OCI-LY7 (cell line): ENCODE measurements around the gene CACNA2D2. TPM values are rescaled to one million over a fixed set of nuclear protein-coding genes. Genes with fewer than 3 reads are reported as not detected.

Experiments
- BruUV-seq: library from RNA; stranded (reverse); fragments of 400-500 nt; replicated peaks from 2 replicates; lab custom pipeline; 2021; lab: Mats Ljungman, UMichigan
- CTCF ChIA-PET: fragments of 300-600 bp; sonication (Branson Sonifier 250); formaldehyde crosslinking; loops from one replicate; lab custom pipeline; 2022; ENCODE audit warnings: antibody characterized with exemption; ENCODE audit not compliant: unreplicated experiment; lab: Charles Lee
- POLR2A ChIA-PET: fragments of 300-600 bp; sonication (Branson Sonifier 250); formaldehyde crosslinking; loops from one replicate; lab custom pipeline; 2022; ENCODE audit warnings: antibody characterized with exemption; lab: Charles Lee
- DNase-seq: peaks from one replicate; pipeline ENCODE4 v3.0.0-alpha.2; 2015; ENCODE audit warnings: low spot score
- H2AFZ ChIP-seq: fragments of 200-600 bp; sonication (generic), shearing (Covaris generic); 2 replicates; pipeline ENCODE4 v1.6.1; 2014; ENCODE audit warnings: mild to moderate bottlenecking, antibody characterized with exemption, low read length, moderate library complexity
- H3K27ac ChIP-seq: fragments of 200-600 bp; sonication (generic); 2 replicates; pipeline ENCODE4 v1.5.1; 2014; ENCODE audit warnings: mixed run types, low read depth, mild to moderate bottlenecking, moderate library complexity, low read length, inconsistent platforms; ENCODE audit not compliant: poor library complexity, severe bottlenecking
- H3K36me3 ChIP-seq: fragments of 200-600 bp; sonication (generic); 2 replicates; pipeline ENCODE4 v1.6.1; 2014; ENCODE audit warnings: mild to moderate bottlenecking, antibody characterized with exemption, low read length, moderate library complexity, mixed read lengths; ENCODE audit not compliant: insufficient read depth
- H3K4me1 ChIP-seq: fragments of 200-600 bp; sonication (generic); 2 replicates; pipeline ENCODE4 v1.5.1; 2014; ENCODE audit warnings: mild to moderate bottlenecking, low read length; ENCODE audit not compliant: insufficient read depth, poor library complexity, severe bottlenecking
- H3K4me2 ChIP-seq: fragments of 200-600 bp; sonication (generic); 2 replicates; pipeline ENCODE4 v1.6.1; 2014; ENCODE audit warnings: mild to moderate bottlenecking, low read length
- H3K4me3 ChIP-seq: fragments of 200-600 bp; sonication (generic); 2 replicates; pipeline ENCODE4 v1.5.1; 2014; ENCODE audit warnings: mild to moderate bottlenecking, low read depth, low read length; ENCODE audit not compliant: poor library complexity, severe bottlenecking
- H3K79me2 ChIP-seq: fragments of 200-600 bp; sonication (generic); 2 replicates; pipeline ENCODE4 v1.6.1; 2016; ENCODE audit warnings: low read depth, mild to moderate bottlenecking, low read length, moderate library complexity, mixed read lengths; ENCODE audit not compliant: insufficient read depth
- H3K9me2 ChIP-seq: fragments of 200-600 bp; sonication (generic); 2 replicates; pipeline ENCODE4 v1.6.1; 2016; ENCODE audit warnings: mild to moderate bottlenecking, low read length, mixed read lengths; ENCODE audit not compliant: insufficient read depth
- H3K9me3 ChIP-seq: fragments of 200-600 bp; sonication (generic); 2 replicates; pipeline ENCODE4 v1.6.1; 2014; ENCODE audit warnings: mild to moderate bottlenecking, mixed run types, low read length, mixed read lengths
- H4K20me1 ChIP-seq: fragments of 200-600 bp; sonication (generic); 2 replicates; pipeline ENCODE4 v1.6.1; 2014; ENCODE audit warnings: mild to moderate bottlenecking, antibody characterized with exemption, low read length, moderate library complexity, mixed read lengths; ENCODE audit not compliant: insufficient read depth
- CTCF ChIP-seq: fragments of 200-600 bp; sonication (generic); conservative IDR thresholded peaks from 2 replicates; pipeline ENCODE4 v1.5.1; 2014; ENCODE audit warnings: mild to moderate bottlenecking, antibody characterized with exemption, low read length, moderate library complexity, mixed read lengths
- EZH2phosphoT487 ChIP-seq: fragments of 200-600 bp; sonication (generic); IDR thresholded peaks from 2 replicates; pipeline ENCODE4 v1.6.1; 2018; ENCODE audit warnings: low read depth, borderline replicate concordance, mild to moderate bottlenecking, mixed run types, antibody characterized with exemption, low read length, moderate library complexity, mixed read lengths
- intact Hi-C: fragments of 100-400 bp; cut with micrococcal nuclease; formaldehyde crosslinking; loops from one replicate; pipeline ENCODE4 v1.10.0; 2022; ENCODE audit not compliant: unreplicated experiment
- total RNA-seq, 2 experiments: library from RNA; depleted of rRNA in 1 of 2; stranded (reverse); fragments of >200 nt in 1 of 2; shearing (Covaris generic) in 1 of 2; gene quantifications; 2 replicates each; pipeline ENCODE4 v1.2.3, GENCODE V29; 2014 to 2022

Gene CACNA2D2
- total RNA-seq, 2 experiments from 2014 or later = 0.09 to 0.21 TPM

- Histone ChIP-seq H3K27ac (no peak overlapping the region), H3K4me3 (no peak overlapping the region), H3K4me1 (no peaks in the 10 kb centered on the region), H3K4me2 (no peak overlapping the region), H4K20me1 (no peaks in the 10 kb centered on the region), H3K79me2 (no peaks in the 10 kb centered on the region), H3K9me2 (no peaks in the 10 kb centered on the region), H3K36me3 (no peaks in the 10 kb centered on the region), H3K9me3 (no peaks in the 10 kb centered on the region), H2AFZ (no peak overlapping the region)
- CTCF ChIA-PET = no interaction called here
- no peak for TF ChIP-seq CTCF
- no peak for TF ChIP-seq EZH2phosphoT487
- no peak for DNase-seq
- intact Hi-C loops = no loop called here
- POLR2A ChIA-PET = no interaction called here
- BruUV-seq = no TSS peak
These were observed 54.5 kb downstream of the CACNA2D2 start for GRCh38 chr3:50448752-50449539.

GRCh38 chr3:50447290-50447840 is 56.1 kb downstream of the CACNA2D2 start:
- H3K27ac ChIP-seq = no peak overlapping the region
- H3K79me2 ChIP-seq = no peaks in the 10 kb centered on the region
- intact Hi-C loops = no loop called here
- CTCF ChIA-PET = no interaction called here
- H3K4me1 ChIP-seq = no peaks in the 10 kb centered on the region
- TF ChIP-seq EZH2phosphoT487 = no peak
- no peak for TF ChIP-seq CTCF
- no peaks in the 10 kb centered on the region for H3K9me3 ChIP-seq
- no peaks in the 10 kb centered on the region for H4K20me1 ChIP-seq
- H3K36me3 ChIP-seq = no peaks in the 10 kb centered on the region
- H3K4me2 ChIP-seq = no peak overlapping the region
- no peak overlapping the region for H2AFZ ChIP-seq
- BruUV-seq = no TSS peak
- DNase-seq = no peak
- POLR2A ChIA-PET = interaction anchor here (0.6 kb wide), 1 partner anchor 22 kb away, joined by 3 read pairs; no protein-coding TSS in a partner anchor
- no peaks in the 10 kb centered on the region for H3K9me2 ChIP-seq
- H3K4me3 ChIP-seq = no peak overlapping the region

GRCh38 chr3:50445919-50446318 is 57.5 kb downstream of the CACNA2D2 start:
- intact Hi-C loops = no loop called here
- DNase-seq = no peak
- no TSS peak for BruUV-seq
- no peak overlapping the region for H3K4me3 ChIP-seq
- no peaks in the 10 kb centered on the region for H3K9me3 ChIP-seq
- H3K4me1 ChIP-seq = no peaks in the 10 kb centered on the region
- H2AFZ ChIP-seq = no peak overlapping the region
- no peak overlapping the region for H3K4me2 ChIP-seq
- CTCF ChIA-PET = no interaction called here
- POLR2A ChIA-PET = no interaction called here
- no peaks in the 10 kb centered on the region for H3K79me2 ChIP-seq
- no peaks in the 10 kb centered on the region for H4K20me1 ChIP-seq
- TF ChIP-seq CTCF = no peak
- TF ChIP-seq EZH2phosphoT487 = no peak
- H3K9me2 ChIP-seq = no peaks in the 10 kb centered on the region
- no peak overlapping the region for H3K27ac ChIP-seq
- no peaks in the 10 kb centered on the region for H3K36me3 ChIP-seq
